ENCODE results near the gene BOLA3. TPM values are rescaled to one million over a fixed set of nuclear protein-coding genes. Genes with fewer than 3 reads are reported as not detected.

BOLA3 gene
- polyA plus RNA-seq, 1 donor from 2014 or later: 89.1 TPM

- Histone ChIP-seq H4K20me1 (ENCODE audit: insufficient read depth) (no peaks in the 10 kb centered on the region), H3F3A (ENCODE audit: insufficient read depth, low read length, poor library complexity, severe bottlenecking) (no peaks in the 10 kb centered on the region), H2AFZ (ENCODE audit: low read depth, low read length) (no peak overlapping the region), H3K36me3 (ENCODE audit: insufficient read depth, low read length) (peaks cover 6% of the 10 kb centered on the region), H3K9me3 (ENCODE audit: low read length) (no peaks in the 10 kb centered on the region), H3K27me3 (ENCODE audit: insufficient read depth, low read depth, low read length) (no peaks in the 10 kb centered on the region), H3K79me2 (replicated peaks; ENCODE audit: insufficient read depth, low read length) (no peaks in the 10 kb centered on the region), H3K9ac (ENCODE audit: low read length) (no peak overlapping the region), H3K4me2 (ENCODE audit: low read length) (no peak overlapping the region), H3K4me3 (ENCODE audit: low read length) (no peak overlapping the region), H3K9me2 (ENCODE audit: insufficient read depth, low read length) (no peaks in the 10 kb centered on the region), H3K27ac (ENCODE audit: low read length) (no peak overlapping the region)
- no peak for TF ChIP-seq SMC3 (conservative IDR thresholded peaks at IDR 0.05; ENCODE audit: poor library complexity)
- TF ChIP-seq RAD21 (conservative IDR thresholded peaks at IDR 0.05): no peak
- TF ChIP-seq EP300 (conservative IDR thresholded peaks at IDR 0.05; ENCODE audit: poor library complexity, severe bottlenecking): no peak
- no peak for TF ChIP-seq POLR2AphosphoS5 (IDR thresholded peaks at IDR 0.05)
- TF ChIP-seq CTCF (IDR thresholded peaks at IDR 0.05; ENCODE audit: poor library complexity, severe bottlenecking): no peak
- TF ChIP-seq EZH2 (IDR thresholded peaks at IDR 0.05; ENCODE audit: borderline replicate concordance, insufficient read depth, low read length, poor library complexity, severe bottlenecking): no peak
- no peak for TF ChIP-seq MXI1 (conservative IDR thresholded peaks at IDR 0.05; ENCODE audit: poor library complexity, severe bottlenecking)
Observed at GRCh38 chr2:74101574-74102300, 46.0 kb downstream of the BOLA3 start.

- Histone ChIP-seq H2AFZ (ENCODE audit: low read depth, low read length) (no peak overlapping the region), H3F3A (ENCODE audit: insufficient read depth, low read length, poor library complexity, severe bottlenecking) (no peaks in the 10 kb centered on the region), H3K27ac (ENCODE audit: low read length) (no peak overlapping the region), H3K9ac (ENCODE audit: low read length) (no peak overlapping the region), H3K9me2 (ENCODE audit: insufficient read depth, low read length) (no peaks in the 10 kb centered on the region), H3K27me3 (ENCODE audit: insufficient read depth, low read depth, low read length) (no peaks in the 10 kb centered on the region), H3K79me2 (replicated peaks; ENCODE audit: insufficient read depth, low read length) (no peaks in the 10 kb centered on the region), H3K4me2 (ENCODE audit: low read length) (no peak overlapping the region), H3K9me3 (ENCODE audit: low read length) (no peaks in the 10 kb centered on the region), H3K4me3 (ENCODE audit: low read length) (no peak overlapping the region), H4K20me1 (ENCODE audit: insufficient read depth) (no peaks in the 10 kb centered on the region), H3K36me3 (ENCODE audit: insufficient read depth, low read length) (peaks cover 9% of the 10 kb centered on the region)
- TF ChIP-seq RAD21 (conservative IDR thresholded peaks at IDR 0.05) (no peak), MXI1 (conservative IDR thresholded peaks at IDR 0.05; ENCODE audit: poor library complexity, severe bottlenecking) (no peak), EP300 (conservative IDR thresholded peaks at IDR 0.05; ENCODE audit: poor library complexity, severe bottlenecking) (no peak), REST (IDR thresholded peaks at IDR 0.05; ENCODE audit: borderline replicate concordance) (no peak), SMC3 (conservative IDR thresholded peaks at IDR 0.05; ENCODE audit: poor library complexity) (no peak), CTCF (IDR thresholded peaks at IDR 0.05; ENCODE audit: poor library complexity, severe bottlenecking) (no peak)
Observed at GRCh38 chr2:74100254-74101216, 47.2 kb downstream of the BOLA3 start.
